Thyroid gland (tissue), 4 donors: ENCODE measurements around the gene ATL2. TPM values are rescaled to one million over a fixed set of nuclear protein-coding genes. Genes with fewer than 3 reads are reported as not detected.
"Not testable (repeated sequence)": the region's sequence is repeated elsewhere in the genome, so short reads cannot be mapped to it uniquely, and the experiment has no call there.

ENCODE experiments used
- DNase-seq, 2 donors: peaks; one replicate each; pipeline ENCODE4 v3.0.0-alpha.2; 2019
- H3K27ac ChIP-seq, 3 donors: fragments of 200-600 bp; sonication (generic); 1 replicate in 2 of 3; 2 replicates in 1 of 3; pipeline ENCODE4 v1.5.1; 2016 to 2019; ENCODE audit warnings: mild to moderate bottlenecking in 1 of 3, moderate library complexity in 1 of 3
- H3K27me3 ChIP-seq: fragments of 200-600 bp; sonication (generic); one replicate; pipeline ENCODE4 v1.5.1; 2019
- H3K36me3 ChIP-seq, 2 donors: fragments of 200-600 bp; sonication (generic); one replicate each; pipeline ENCODE4 v1.5.1; 2016 to 2019
- H3K4me1 ChIP-seq, 2 donors: fragments of 200-600 bp; sonication (generic); one replicate each; pipeline ENCODE4 v1.5.1; 2017 to 2019
- H3K4me3 ChIP-seq, 3 donors: fragments of 200-600 bp; sonication (generic); replicated peaks in 1 of 3; 1 replicate in 2 of 3; 2 replicates in 1 of 3; pipeline ENCODE4 v1.5.1; 2016; ENCODE audit warnings: mild to moderate bottlenecking in 1 of 3
- H3K9me3 ChIP-seq: fragments of 200-600 bp; sonication (generic); one replicate; pipeline ENCODE4 v1.5.1; 2017
- POLR2A ChIP-seq, 2 donors: fragments of 450-650 bp; IDR thresholded peaks; one replicate each; pipeline ENCODE4 v1.6.1; 2017; ENCODE audit warnings: antibody characterized with exemption in 2 of 2, mild to moderate bottlenecking in 2 of 2, moderate library complexity in 1 of 2
- WGBS, 2 donors: methylation state at CpG; one replicate each; pipeline ENCODE4 v1.1.5; 2017; 5-methylcytosine and 5-hydroxymethylcytosine counted together
- intact Hi-C: fragments of 100-400 bp; cut with DNase I; formaldehyde crosslinking; loops from one replicate; pipeline ENCODE4 v1.15.1; 2023
- total RNA-seq, 4 donors: library from RNA; depleted of rRNA; stranded (reverse); fragments of >200 nt; gene quantifications; one replicate each; pipeline ENCODE4 v1.2.3, GENCODE V29; 2016
- TF ChIP-seq, protein P1 (sequence below), 6 experiments: fragments of 200-600 bp in 3 of 6; fragments of 450-650 bp in 3 of 6; sonication (generic) in 3 of 6; IDR thresholded peaks; one replicate each; pipeline ENCODE4 v1.5.1; 2016 to 2019; ENCODE audit warnings: antibody characterized with exemption in 6 of 6, mild to moderate bottlenecking in 2 of 6, inconsistent platforms in 1 of 6, moderate library complexity in 1 of 6

The ATL2 gene
- total RNA-seq, 4 donors from 2014 or later: 126 to 267 (median 146) TPM

DNA sequence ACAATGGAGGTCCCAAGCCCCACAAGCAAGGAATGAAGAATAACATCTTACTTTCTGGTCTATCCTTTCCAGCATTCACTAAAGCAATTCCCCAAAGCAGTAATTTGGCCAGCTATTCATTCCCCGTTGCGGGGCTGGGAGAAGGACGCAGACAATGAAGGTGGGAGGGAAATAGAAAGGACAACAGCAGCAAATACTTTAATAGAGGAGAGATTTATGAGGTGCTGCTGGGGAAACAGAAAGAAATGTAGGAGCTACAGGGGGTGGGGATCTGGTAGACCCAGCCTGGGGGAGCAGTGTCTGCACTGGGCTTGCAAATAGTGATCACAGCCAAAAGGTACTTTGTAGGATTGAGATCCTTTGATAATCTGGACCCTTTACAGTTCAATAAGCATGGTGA is 13.9 kb upstream of the ATL2 start:
- intact Hi-C loops: no loop called here
- no peaks in the 10 kb centered on the region for H3K36me3 ChIP-seq
- H3K27me3 ChIP-seq: no peaks in the 10 kb centered on the region
- H3K4me3 ChIP-seq: no peak overlapping the region
- DNase-seq: no peak
- no peaks in the 10 kb centered on the region for H3K9me3 ChIP-seq
- TF ChIP-seq POLR2A (IDR thresholded peaks at IDR 0.05): no peak
- TF ChIP-seq, protein P1, sequence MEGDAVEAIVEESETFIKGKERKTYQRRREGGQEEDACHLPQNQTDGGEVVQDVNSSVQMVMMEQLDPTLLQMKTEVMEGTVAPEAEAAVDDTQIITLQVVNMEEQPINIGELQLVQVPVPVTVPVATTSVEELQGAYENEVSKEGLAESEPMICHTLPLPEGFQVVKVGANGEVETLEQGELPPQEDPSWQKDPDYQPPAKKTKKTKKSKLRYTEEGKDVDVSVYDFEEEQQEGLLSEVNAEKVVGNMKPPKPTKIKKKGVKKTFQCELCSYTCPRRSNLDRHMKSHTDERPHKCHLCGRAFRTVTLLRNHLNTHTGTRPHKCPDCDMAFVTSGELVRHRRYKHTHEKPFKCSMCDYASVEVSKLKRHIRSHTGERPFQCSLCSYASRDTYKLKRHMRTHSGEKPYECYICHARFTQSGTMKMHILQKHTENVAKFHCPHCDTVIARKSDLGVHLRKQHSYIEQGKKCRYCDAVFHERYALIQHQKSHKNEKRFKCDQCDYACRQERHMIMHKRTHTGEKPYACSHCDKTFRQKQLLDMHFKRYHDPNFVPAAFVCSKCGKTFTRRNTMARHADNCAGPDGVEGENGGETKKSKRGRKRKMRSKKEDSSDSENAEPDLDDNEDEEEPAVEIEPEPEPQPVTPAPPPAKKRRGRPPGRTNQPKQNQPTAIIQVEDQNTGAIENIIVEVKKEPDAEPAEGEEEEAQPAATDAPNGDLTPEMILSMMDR (IDR thresholded peaks at IDR 0.05): no peak
- no peaks in the 10 kb centered on the region for H3K4me1 ChIP-seq
- 82 to 83% methylated on average over 3 of the region's 3 CpGs for WGBS, 2 donors
- H3K27ac ChIP-seq: no peak overlapping the region

DNA sequence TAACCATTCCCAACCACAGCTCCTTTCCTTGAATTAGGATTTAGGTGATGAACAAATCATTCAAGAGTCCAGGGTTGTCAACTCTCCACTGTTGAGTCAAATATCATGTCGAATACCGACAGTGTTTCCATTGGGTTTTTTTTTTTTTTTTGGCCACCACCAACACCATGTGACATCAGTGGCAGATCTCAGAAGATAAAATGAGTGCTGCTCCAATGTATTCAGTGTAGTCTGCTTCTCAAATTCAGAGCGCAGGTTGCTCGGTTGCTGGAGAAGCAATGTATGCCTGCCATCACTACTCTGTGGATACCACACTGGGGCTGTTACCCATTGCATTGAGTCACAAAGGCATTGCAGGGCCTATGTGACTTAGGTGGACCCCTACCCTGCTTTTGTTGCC is 10.8 kb upstream of the ATL2 start:
- no peak for DNase-seq
- TF ChIP-seq POLR2A (IDR thresholded peaks at IDR 0.05): no peak
- TF ChIP-seq, protein P1 (IDR thresholded peaks at IDR 0.05): no peak
- no peak overlapping the region for H3K27ac ChIP-seq
- H3K9me3 ChIP-seq: no peaks in the 10 kb centered on the region
- H3K36me3 ChIP-seq: no peaks in the 10 kb centered on the region
- no peak overlapping the region for H3K4me3 ChIP-seq
- intact Hi-C loops: no loop called here
- H3K4me1 ChIP-seq: no peaks in the 10 kb centered on the region
- H3K27me3 ChIP-seq: no peaks in the 10 kb centered on the region
- WGBS, 2 donors: 91 to 95% methylated on average over 4 of the region's 4 CpGs

DNA sequence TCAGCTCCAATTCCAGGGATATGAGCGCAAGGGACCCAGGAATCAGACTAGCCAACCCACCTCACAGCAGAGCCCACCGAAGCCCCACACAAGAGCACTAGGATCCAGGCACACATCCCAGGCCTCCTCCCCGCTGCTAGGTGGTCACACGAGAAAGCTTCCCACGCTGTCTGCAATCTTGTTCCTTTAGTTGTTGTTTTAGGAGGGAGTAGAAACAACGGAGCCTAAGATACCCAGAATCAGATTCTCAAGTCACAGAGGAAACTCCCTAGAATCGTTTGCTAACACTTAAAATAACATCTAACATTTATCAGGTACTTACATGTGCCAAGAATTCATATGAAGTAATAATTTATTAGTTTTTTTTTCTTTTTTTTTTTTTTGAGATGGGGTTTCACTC is 9.7 kb upstream of the ATL2 start:
- intact Hi-C loops: no loop called here
- no peak overlapping the region for H3K4me3 ChIP-seq
- no peak overlapping the region for H3K27ac ChIP-seq
- 49 to 51% methylated on average over 6 to 7 of the region's 7 CpGs for WGBS, 2 donors
- H3K36me3 ChIP-seq: no peaks in the 10 kb centered on the region
- no peaks in the 10 kb centered on the region for H3K4me1 ChIP-seq
- H3K9me3 ChIP-seq: no peaks in the 10 kb centered on the region
- no peak for TF ChIP-seq POLR2A (IDR thresholded peaks at IDR 0.05)
- TF ChIP-seq, protein P1 (IDR thresholded peaks at IDR 0.05): no peak
- no peak for DNase-seq
- no peaks in the 10 kb centered on the region for H3K27me3 ChIP-seq

DNA sequence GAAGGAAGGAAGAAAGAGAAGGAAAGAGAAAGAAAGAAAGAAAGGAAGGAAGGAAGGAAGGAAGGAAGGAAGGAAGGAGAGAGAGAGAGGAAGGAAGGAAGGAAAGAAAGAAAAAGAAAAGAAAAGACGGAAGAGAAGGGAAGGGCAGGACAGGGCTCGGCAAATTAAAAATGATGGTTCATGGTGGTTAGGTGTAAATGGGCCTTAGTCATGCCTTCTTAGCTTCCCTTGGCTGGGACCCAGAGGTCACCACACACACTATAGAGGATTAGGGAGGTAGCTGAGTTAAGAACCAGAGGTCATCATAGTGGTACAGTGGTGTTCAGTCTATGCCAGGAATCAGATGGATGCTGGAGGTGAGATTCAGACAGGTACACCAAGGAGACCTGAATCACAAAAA is 9.3 kb upstream of the ATL2 start:
- no peak overlapping the region for H3K4me3 ChIP-seq
- H3K27me3 ChIP-seq: no peaks in the 10 kb centered on the region
- no peaks in the 10 kb centered on the region for H3K4me1 ChIP-seq
- H3K27ac ChIP-seq: no peak overlapping the region
- TF ChIP-seq, protein P1 (IDR thresholded peaks at IDR 0.05): no peak
- no peak for TF ChIP-seq POLR2A (IDR thresholded peaks at IDR 0.05)
- 72 to 74% methylated on average over 2 of the region's 2 CpGs for WGBS, 2 donors
- DNase-seq: no peak
- no peaks in the 10 kb centered on the region for H3K36me3 ChIP-seq
- intact Hi-C loops: no loop called here
- no peaks in the 10 kb centered on the region for H3K9me3 ChIP-seq

DNA sequence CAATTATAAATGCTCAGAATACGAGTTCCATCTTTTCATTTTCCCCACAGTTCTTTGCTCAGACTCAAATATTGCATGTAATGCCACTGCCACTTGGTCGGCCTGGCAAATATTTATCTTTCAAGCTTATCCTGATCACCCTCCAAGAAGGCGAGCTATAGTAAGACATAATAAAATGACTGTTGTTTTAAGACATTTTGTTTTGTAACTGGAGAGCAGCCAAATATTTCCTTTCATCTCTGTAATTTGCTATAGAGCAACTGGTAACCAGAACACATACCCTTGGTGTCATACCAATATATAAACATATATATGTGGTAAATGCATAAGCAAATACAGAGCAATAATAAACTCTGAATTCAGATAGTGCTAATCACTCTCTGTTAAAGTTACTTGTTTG is 7.3 kb upstream of the ATL2 start:
- Histone ChIP-seq H3K36me3 (no peaks in the 10 kb centered on the region), H3K27ac (no peak overlapping the region), H3K27me3 (no peaks in the 10 kb centered on the region), H3K4me1 (no peaks in the 10 kb centered on the region), H3K9me3 (no peaks in the 10 kb centered on the region), H3K4me3 (no peak overlapping the region)
- TF ChIP-seq, protein P1 (IDR thresholded peaks at IDR 0.05): no peak
- no peak for TF ChIP-seq POLR2A (IDR thresholded peaks at IDR 0.05)
- DNase-seq: no peak
- WGBS, 2 donors: 75 to 81% methylated on average over 3 of the region's 3 CpGs
- intact Hi-C loops: no loop called here

DNA sequence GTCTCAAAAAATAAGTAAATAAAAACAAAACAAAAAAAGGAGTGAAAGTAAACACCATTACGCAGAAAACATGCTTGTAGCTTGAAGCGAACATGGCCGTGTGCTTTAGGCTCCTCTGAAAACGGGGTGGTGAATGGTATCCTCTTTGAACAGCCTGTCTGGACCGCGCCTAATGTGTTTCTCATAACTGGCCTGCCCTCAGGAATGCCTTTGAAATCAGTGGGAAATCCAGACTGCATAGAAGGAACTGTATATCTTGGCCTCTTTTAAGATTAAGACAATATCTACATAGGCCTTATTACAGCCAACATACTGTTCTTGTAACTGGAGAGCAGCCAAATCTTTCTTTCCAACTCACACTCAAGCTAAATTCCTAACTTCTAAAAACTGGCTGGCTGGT is 6.7 kb upstream of the ATL2 start:
- WGBS, 2 donors: 77 to 83% methylated on average over 6 of the region's 6 CpGs
- not testable (repeated sequence) for H3K27ac ChIP-seq, DNase-seq

More for the DNA sequence above, 6.7 kb upstream of the ATL2 start:
- H3K4me1 ChIP-seq, intact Hi-C loops, H3K4me3 ChIP-seq, H3K36me3 ChIP-seq, H3K9me3 ChIP-seq, H3K27me3 ChIP-seq: not testable (repeated sequence)
